Trophoblast cell (in vitro differentiated cells and primary cell): ENCODE measurements around the gene MMRN2.
A peak's percentile ranks its signal among the peaks of the same experiment; 100 is the strongest.
"Not testable (repeated sequence)": the region's sequence is repeated elsewhere in the genome, so short reads cannot be mapped to it uniquely, and the experiment has no call there.

Experiments used
- DNase-seq, 2 donors: peaks; one replicate each; pipeline ENCODE4 v3.0.0-alpha.2; 2016
- H2AFZ ChIP-seq: 2 replicates; pipeline ENCODE4 v1.6.1; 2013; ENCODE audit warnings: low read length, moderate library complexity, mild to moderate bottlenecking; ENCODE audit not compliant: insufficient read depth, poor library complexity
- H2AK5ac ChIP-seq: 2 replicates; pipeline ENCODE4 v1.6.1; 2013; ENCODE audit warnings: mild to moderate bottlenecking, low read length
- H2BK120ac ChIP-seq: 2 replicates; pipeline ENCODE4 v1.6.1; 2013; ENCODE audit warnings: low read length, mild to moderate bottlenecking, moderate library complexity; ENCODE audit not compliant: insufficient read depth, poor library complexity
- H2BK12ac ChIP-seq: 2 replicates; pipeline ENCODE4 v1.6.1; 2013; ENCODE audit warnings: mild to moderate bottlenecking, low read length, moderate library complexity
- H2BK5ac ChIP-seq: 2 replicates; pipeline ENCODE4 v1.6.1; 2013; ENCODE audit warnings: low read length, low read depth, moderate library complexity, mild to moderate bottlenecking; ENCODE audit not compliant: poor library complexity
- H3K14ac ChIP-seq: 2 replicates; pipeline ENCODE4 v1.6.1; 2013; ENCODE audit warnings: mild to moderate bottlenecking, low read length
- H3K18ac ChIP-seq: 2 replicates; pipeline ENCODE4 v1.6.1; 2013; ENCODE audit warnings: mild to moderate bottlenecking, low read length
- H3K23ac ChIP-seq: 2 replicates; pipeline ENCODE4 v1.6.1; 2013; ENCODE audit warnings: low read length
- H3K27ac ChIP-seq: 2 replicates; pipeline ENCODE4 v1.5.1; 2013; ENCODE audit warnings: low read depth, mild to moderate bottlenecking, inconsistent platforms, low read length, moderate library complexity
- H3K27me3 ChIP-seq: 2 replicates; pipeline ENCODE4 v1.6.1; 2013; ENCODE audit warnings: inconsistent platforms, mild to moderate bottlenecking, low read length, moderate library complexity; ENCODE audit not compliant: insufficient read depth
- H3K36me3 ChIP-seq, 2 experiments: 1 replicate in 1 of 2; 2 replicates in 1 of 2; pipeline ENCODE4 v1.6.1; 2013; ENCODE audit warnings: low read length in 2 of 2, mild to moderate bottlenecking in 2 of 2, moderate library complexity in 1 of 2; ENCODE audit not compliant: insufficient read depth in 2 of 2, control insufficient read depth in 1 of 2
- H3K4ac ChIP-seq: 2 replicates; pipeline ENCODE4 v1.6.1; 2013; ENCODE audit warnings: low read depth, mild to moderate bottlenecking, low read length, moderate library complexity
- H3K4me1 ChIP-seq, 2 experiments: 1 replicate in 1 of 2; 2 replicates in 1 of 2; pipeline ENCODE4 v1.6.1; 2013; ENCODE audit warnings: low read length in 2 of 2, mild to moderate bottlenecking in 2 of 2, moderate library complexity in 1 of 2; ENCODE audit not compliant: insufficient read depth in 2 of 2, control insufficient read depth in 1 of 2
- H3K4me2 ChIP-seq: 2 replicates; pipeline ENCODE4 v1.6.1; 2013; ENCODE audit warnings: inconsistent platforms, mild to moderate bottlenecking, low read length, moderate library complexity
- H3K4me3 ChIP-seq: 2 replicates; pipeline ENCODE4 v1.5.1; 2013; ENCODE audit warnings: mild to moderate bottlenecking, low read depth, low read length, inconsistent platforms
- H3K79me1 ChIP-seq: one replicate; pipeline ENCODE4 v1.6.1; 2013; ENCODE audit warnings: low read length
- H3K79me2 ChIP-seq: 2 replicates; pipeline ENCODE4 v1.6.1; 2013; ENCODE audit warnings: low read length, mild to moderate bottlenecking; ENCODE audit not compliant: control insufficient read depth, insufficient read depth, poor library complexity
- H3K9ac ChIP-seq: 2 replicates; pipeline ENCODE4 v1.6.1; 2013; ENCODE audit warnings: mild to moderate bottlenecking, low read length
- H3K9me3 ChIP-seq: 2 replicates; pipeline ENCODE4 v1.6.1; 2013; ENCODE audit warnings: low read depth, mild to moderate bottlenecking, control low read depth, inconsistent platforms, low read length; ENCODE audit not compliant: insufficient read depth
- H4K12ac ChIP-seq: 2 replicates; pipeline ENCODE4 v1.6.1; 2013; ENCODE audit warnings: low read depth, mild to moderate bottlenecking, low read length, moderate library complexity
- H4K8ac ChIP-seq: 2 replicates; pipeline ENCODE4 v1.6.1; 2013; ENCODE audit warnings: low read depth, mild to moderate bottlenecking, low read length, moderate library complexity
- H4K91ac ChIP-seq: one replicate; pipeline ENCODE4 v1.6.1; 2013; ENCODE audit warnings: low read depth, mild to moderate bottlenecking, low read length, moderate library complexity
- WGBS: extraction: QIAGEN DNeasy Blood & Tissue Kit; methylation state at CpG from one replicate; pipeline ENCODE4 v1.1.7; 2013; ENCODE audit warnings: missing lambda C conversion rate; ENCODE audit not compliant: insufficient read length, insufficient coverage; ENCODE audit errors: extremely low coverage; 5-methylcytosine and 5-hydroxymethylcytosine counted together

MMRN2 gene

GRCh38 chr10:86979296-86979818, 21.9 kb upstream of the MMRN2 start:
- no peak overlapping the region for H2BK120ac ChIP-seq
- H3K4me2 ChIP-seq: no peak overlapping the region
- H3K4me1 ChIP-seq: peaks cover 0 to 1% of the 10 kb centered on the region in 2 experiments
- no peak overlapping the region for H3K4ac ChIP-seq
- H3K9ac ChIP-seq: no peak overlapping the region
- H3K14ac ChIP-seq: no peak overlapping the region
- H2AFZ ChIP-seq: no peak overlapping the region
- H4K8ac ChIP-seq: no peak overlapping the region
- H2AK5ac ChIP-seq: no peak overlapping the region
- H3K79me1 ChIP-seq: no peaks in the 10 kb centered on the region
- no peak overlapping the region for H3K4me3 ChIP-seq
- H3K23ac ChIP-seq: no peak overlapping the region
- H3K27ac ChIP-seq: no peak overlapping the region
- no peak overlapping the region for H3K18ac ChIP-seq
- H3K36me3 ChIP-seq: no peaks in the 10 kb centered on the region
- H3K27me3 ChIP-seq: no peaks in the 10 kb centered on the region
- no peak overlapping the region for H4K12ac ChIP-seq
- WGBS: no CpG with 5 or more reads among the region's 4 CpGs
- no peak overlapping the region for H4K91ac ChIP-seq
- DNase-seq: no peak
- H2BK5ac ChIP-seq: no peak overlapping the region
- no peak overlapping the region for H2BK12ac ChIP-seq
- no peaks in the 10 kb centered on the region for H3K9me3 ChIP-seq
- H3K79me2 ChIP-seq: no peaks in the 10 kb centered on the region

- not testable (repeated sequence) for H3K79me1 ChIP-seq, H4K91ac ChIP-seq, H2BK12ac ChIP-seq, H2BK5ac ChIP-seq, H4K12ac ChIP-seq, H3K4me3 ChIP-seq, DNase-seq, H3K4ac ChIP-seq, H3K27me3 ChIP-seq, H3K79me2 ChIP-seq, H3K18ac ChIP-seq, H3K36me3 ChIP-seq, H3K27ac ChIP-seq, H3K23ac ChIP-seq, H2BK120ac ChIP-seq, H3K4me2 ChIP-seq, H2AFZ ChIP-seq, H4K8ac ChIP-seq, H3K14ac ChIP-seq, H3K9me3 ChIP-seq, H3K4me1 ChIP-seq, H3K9ac ChIP-seq, H2AK5ac ChIP-seq
- no CpG with 5 or more reads among the region's 3 CpGs for WGBS
These were observed 21.0 kb upstream of the MMRN2 start for GRCh38 chr10:86978457-86978856.

- Histone ChIP-seq H2BK12ac (no peak overlapping the region), H4K12ac (no peak overlapping the region), H3K27me3 (no peaks in the 10 kb centered on the region), H3K79me1 (peaks cover 1% of the 10 kb centered on the region), H3K23ac (no peak overlapping the region), H3K9me3 (no peaks in the 10 kb centered on the region), H2AK5ac (no peak overlapping the region), H2BK120ac (no peak overlapping the region), H2BK5ac (no peak overlapping the region), H3K4me3 (no peak overlapping the region), H3K9ac (no peak overlapping the region), H3K36me3 (no peaks in the 10 kb centered on the region), H3K4me1 (peaks cover 1 to 6% of the 10 kb centered on the region in 2 experiments), H2AFZ (no peak overlapping the region), H3K27ac (no peak overlapping the region), H4K91ac (no peak overlapping the region), H3K18ac (no peak overlapping the region), H3K4ac (no peak overlapping the region), H3K4me2 (no peak overlapping the region), H3K79me2 (peaks cover 1% of the 10 kb centered on the region), H3K14ac (no peak overlapping the region), H4K8ac (no peak overlapping the region)
- no peak for DNase-seq
- WGBS: no CpG with 5 or more reads among the region's 5 CpGs
These were observed 19.1 kb upstream of the MMRN2 start for GRCh38 chr10:86976362-86977056.

- Histone ChIP-seq H3K27me3 (no peaks in the 10 kb centered on the region), H2BK12ac (no peak overlapping the region), H3K4me1 (peaks cover 10 to 15% of the 10 kb centered on the region in 2 experiments), H3K4ac (no peak overlapping the region), H3K4me3 (no peak overlapping the region), H3K9ac (no peak overlapping the region), H4K12ac (no peak overlapping the region), H4K8ac (no peak overlapping the region), H2BK120ac (no peak overlapping the region), H3K9me3 (no peaks in the 10 kb centered on the region), H2AK5ac (no peak overlapping the region), H2BK5ac (no peak overlapping the region), H3K79me1 (peaks cover 7% of the 10 kb centered on the region), H2AFZ (no peak overlapping the region), H3K4me2 (peak overlapping the region; percentile 28), H3K14ac (no peak overlapping the region), H3K79me2 (peaks cover 5% of the 10 kb centered on the region), H4K91ac (no peak overlapping the region), H3K18ac (no peak overlapping the region), H3K27ac (no peak overlapping the region), H3K36me3 (no peaks in the 10 kb centered on the region), H3K23ac (no peak overlapping the region)
- DNase-seq: peak; percentile 68 to 97
- WGBS: no CpG with 5 or more reads among the region's 7 CpGs
These were observed 17.1 kb upstream of the MMRN2 start for GRCh38 chr10:86974484-86974883.
